HCT116 (cell line): ENCODE results near the gene TBC1D30. TPM values are rescaled to one million over a fixed set of nuclear protein-coding genes. Genes with fewer than 3 reads are reported as not detected.
A peak's percentile ranks its signal among the peaks of the same experiment; 100 is the strongest.
"Not testable (repeated sequence)": the region's sequence is repeated elsewhere in the genome, so short reads cannot be mapped to it uniquely, and the experiment has no call there.

Experiments used
- ATAC-seq: fragments of 200-7000 bp; cut with Tn5 transposase; 2 replicates; pipeline ENCODE4 v1.9.1; 2020; ENCODE audit warnings: mild to moderate bottlenecking, moderate library complexity
- BruUV-seq: library from RNA; stranded (reverse); fragments of 400-500 nt; replicated peaks from 2 replicates; lab custom pipeline; 2021; lab: Mats Ljungman, UMichigan
- CTCF ChIA-PET: fragments of 300-600 bp; sonication (Branson Sonifier 250); formaldehyde crosslinking; loops from one replicate; lab custom pipeline; 2021; ENCODE audit warnings: antibody characterized with exemption; lab: Charles Lee
- POLR2A ChIA-PET: fragments of 300-600, 350-600 bp; sonication (Branson Sonifier 250); formaldehyde crosslinking; loops from one replicate; lab custom pipeline; 2021; ENCODE audit warnings: antibody characterized with exemption; lab: Charles Lee
- RAD21 ChIA-PET, 2 experiments: fragments of 300-600 bp; sonication (Branson Sonifier 250); formaldehyde crosslinking; loops; one replicate each; lab custom pipeline; 2023; ENCODE audit warnings: low total read pairs in 2 of 2; ENCODE audit not compliant: uncharacterized antibody in 2 of 2, unreplicated experiment in 2 of 2, low non-redundant PET in 1 of 2; lab: Charles Lee
- DNase-seq: peaks from one replicate; pipeline ENCODE4 v3.0.0-alpha.2; 2010; ENCODE audit warnings: low read depth, low spot score
- H2AFZ ChIP-seq: fragments of 200-600 bp; shearing (Covaris generic), sonication (generic); 2 replicates; pipeline ENCODE4 v1.6.1; 2017; ENCODE audit warnings: low read depth, mixed run types, mixed read lengths, antibody characterized with exemption, low read length; ENCODE audit not compliant: poor library complexity, severe bottlenecking
- H3K27ac ChIP-seq: 2 replicates; pipeline ENCODE4 v1.5.1; 2012; ENCODE audit warnings: low read depth, low read length
- H3K27me3 ChIP-seq: fragments of 200-600 bp; sonication (generic); 2 replicates; pipeline ENCODE4 v1.6.1; 2016; ENCODE audit warnings: mixed run types, low read length, mixed read lengths; ENCODE audit not compliant: insufficient read depth
- H3K36me3 ChIP-seq, 2 experiments: fragments of 200-500 bp in 1 of 2; fragments of 200-600 bp in 1 of 2; sonication (Bioruptor generic) in 1 of 2; sonication (generic) in 1 of 2; 2 replicates each; pipeline versions ENCODE4 v1.5.1 to v1.6.1; 2014 to 2016; ENCODE audit warnings: low read length in 2 of 2, inconsistent platforms in 1 of 2, mixed read lengths in 1 of 2, mixed run types in 1 of 2; ENCODE audit not compliant: insufficient read depth in 2 of 2, control insufficient read depth in 1 of 2
- H3K4me1 ChIP-seq, 2 experiments: fragments of 200-600 bp in 1 of 2; sonication (generic) in 1 of 2; 2 replicates each; pipeline versions ENCODE4 v1.5.1 to v1.6.1; 2012 to 2017; ENCODE audit warnings: low read length in 2 of 2, inconsistent platforms in 1 of 2, mild to moderate bottlenecking in 1 of 2, mixed read lengths in 1 of 2, mixed run types in 1 of 2, moderate library complexity in 1 of 2; ENCODE audit not compliant: insufficient read depth in 2 of 2, control insufficient read depth in 1 of 2
- H3K4me2 ChIP-seq: fragments of 200-600 bp; sonication (generic); 2 replicates; pipeline ENCODE4 v1.6.1; 2017; ENCODE audit warnings: mixed run types, low read length, mixed read lengths
- H3K4me3 ChIP-seq, 2 experiments: fragments of 200-600 bp in 1 of 2; sonication (generic) in 1 of 2; replicated peaks in 1 of 2; 2 replicates each; pipeline ENCODE4 v1.5.1; 2011 to 2016; ENCODE audit warnings: low read length in 2 of 2, control low read depth in 1 of 2, low read depth in 1 of 2, mild to moderate bottlenecking in 1 of 2, mixed read lengths in 1 of 2, mixed run types in 1 of 2
- H3K79me2 ChIP-seq: fragments of 200-600 bp; sonication (generic); 2 replicates; pipeline ENCODE4 v1.6.1; 2017; ENCODE audit warnings: mild to moderate bottlenecking, mixed run types, low read length, moderate library complexity, mixed read lengths; ENCODE audit not compliant: insufficient read depth
- H3K9ac ChIP-seq: fragments of 200-600 bp; sonication (generic); 2 replicates; pipeline ENCODE4 v1.6.1; 2016; ENCODE audit warnings: low read length, mixed read lengths
- H3K9me2 ChIP-seq: fragments of 200-600 bp; sonication (generic), shearing (Covaris generic); 2 replicates; pipeline ENCODE4 v1.6.1; 2017; ENCODE audit warnings: mixed run types, mild to moderate bottlenecking, moderate library complexity; ENCODE audit not compliant: insufficient read depth
- H3K9me3 ChIP-seq, 2 experiments: fragments of 200-500 bp in 1 of 2; fragments of 200-600 bp in 1 of 2; sonication (Bioruptor generic) in 1 of 2; sonication (generic) in 1 of 2; 2 replicates each; pipeline ENCODE4 v1.6.1; 2014 to 2017; ENCODE audit warnings: low read length in 2 of 2, mixed read lengths in 2 of 2, inconsistent platforms in 1 of 2, low read depth in 1 of 2, mild to moderate bottlenecking in 1 of 2, mixed run types in 1 of 2, moderate library complexity in 1 of 2; ENCODE audit not compliant: control insufficient read depth in 1 of 2, insufficient read depth in 1 of 2
- H4K20me1 ChIP-seq: fragments of 200-600 bp; sonication (generic), shearing (Covaris generic); 2 replicates; pipeline ENCODE4 v1.6.1; 2017; ENCODE audit warnings: mixed run types, mild to moderate bottlenecking, moderate library complexity; ENCODE audit not compliant: insufficient read depth
- CBX3 ChIP-seq: IDR thresholded peaks from 2 replicates; pipeline ENCODE4 v1.6.1; 2012; ENCODE audit warnings: low read depth
- EGR1 ChIP-seq: IDR thresholded peaks from 2 replicates; pipeline ENCODE4 v1.6.1; 2012; ENCODE audit warnings: low read depth
- EZH2 ChIP-seq: fragments of 200-600 bp; sonication (generic); IDR thresholded peaks from 2 replicates; pipeline ENCODE4 v1.6.1; 2017; ENCODE audit warnings: antibody characterized with exemption, mixed run types
- EZH2phosphoT487 ChIP-seq: fragments of 200-600 bp; IDR thresholded peaks from 2 replicates; pipeline ENCODE4 v1.6.1; 2018; ENCODE audit warnings: antibody characterized with exemption, borderline replicate concordance
- FOSL1 ChIP-seq: IDR thresholded peaks from 2 replicates; pipeline ENCODE4 v1.6.1; 2012; ENCODE audit warnings: low read depth
- JUND ChIP-seq: IDR thresholded peaks from 2 replicates; pipeline ENCODE4 v1.6.1; 2012
- POLR2A ChIP-seq: IDR thresholded peaks from 2 replicates; pipeline ENCODE4 v1.7.0; 2011; ENCODE audit warnings: borderline replicate concordance; ENCODE audit not compliant: insufficient read depth, insufficient read length; ENCODE audit errors: extremely low read depth
- RAD21 ChIP-seq: IDR thresholded peaks from 2 replicates; pipeline ENCODE4 v1.6.1; 2012; ENCODE audit warnings: low read depth, mild to moderate bottlenecking
- YY1 ChIP-seq: IDR thresholded peaks from 2 replicates; pipeline ENCODE4 v1.6.1; 2011; ENCODE audit warnings: low read length, low read depth, moderate library complexity, mild to moderate bottlenecking; ENCODE audit not compliant: insufficient replicate concordance; ENCODE audit errors: extremely low read depth
- ZFX ChIP-seq: fragments of 450-650 bp; IDR thresholded peaks from 2 replicates; pipeline ENCODE4 v1.6.1; 2017
- intact Hi-C: fragments of 100-400 bp; cut with micrococcal nuclease; formaldehyde crosslinking; loops from 2 replicates; pipeline ENCODE4 v1.10.0; 2022
- total RNA-seq: library from RNA; stranded (reverse); gene quantifications from one replicate; pipeline ENCODE4 v1.2.1, GENCODE V29; 2021; ENCODE audit not compliant: unreplicated experiment
- TF ChIP-seq, protein P1 (sequence below), 3 experiments: fragments of 200-600 bp in 1 of 3; sonication (generic) in 1 of 3; IDR thresholded peaks in 2 of 3; conservative IDR thresholded peaks in 1 of 3; 2 replicates each; pipeline ENCODE4 v1.5.1; 2012 to 2017; ENCODE audit warnings: low read depth in 2 of 3, low read length in 2 of 3, antibody characterized with exemption in 1 of 3, borderline replicate concordance in 1 of 3, control low read depth in 1 of 3, mild to moderate bottlenecking in 1 of 3, mixed read lengths in 1 of 3, mixed run types in 1 of 3, moderate library complexity in 1 of 3; ENCODE audit not compliant: insufficient read depth in 1 of 3
- TF ChIP-seq, protein P2 (sequence below): IDR thresholded peaks from 2 replicates; pipeline ENCODE4 v1.6.1; 2011; ENCODE audit warnings: mild to moderate bottlenecking, low read length, moderate library complexity; ENCODE audit not compliant: insufficient replicate concordance; ENCODE audit errors: extremely low read depth
- TF ChIP-seq, protein P3 (sequence below): IDR thresholded peaks from 2 replicates; pipeline ENCODE4 v1.6.1; 2012

The TBC1D30 gene
- total RNA-seq, 1 experiment from 2014 or later = 24.1 TPM

GRCh38 chr12:64775147-64775736, 49.2 kb upstream of the TBC1D30 start:
- H3K9ac ChIP-seq, H3K4me2 ChIP-seq, H3K36me3 ChIP-seq, H2AFZ ChIP-seq, intact Hi-C loops, H3K27me3 ChIP-seq, H3K79me2 ChIP-seq, RAD21 ChIA-PET, ATAC-seq, BruUV-seq, POLR2A ChIA-PET, H3K9me2 ChIP-seq, H3K27ac ChIP-seq: not testable (repeated sequence)
- peak; percentile 18; the same call in 1 of the 2 replicates for TF ChIP-seq CBX3
- TF ChIP-seq, all 23 proteins: peak for 1; not testable (repeated sequence) for 22
- H3K4me1 ChIP-seq, H3K9me3 ChIP-seq, CTCF ChIA-PET, DNase-seq, H3K4me3 ChIP-seq, H4K20me1 ChIP-seq: not testable (repeated sequence)

DNA sequence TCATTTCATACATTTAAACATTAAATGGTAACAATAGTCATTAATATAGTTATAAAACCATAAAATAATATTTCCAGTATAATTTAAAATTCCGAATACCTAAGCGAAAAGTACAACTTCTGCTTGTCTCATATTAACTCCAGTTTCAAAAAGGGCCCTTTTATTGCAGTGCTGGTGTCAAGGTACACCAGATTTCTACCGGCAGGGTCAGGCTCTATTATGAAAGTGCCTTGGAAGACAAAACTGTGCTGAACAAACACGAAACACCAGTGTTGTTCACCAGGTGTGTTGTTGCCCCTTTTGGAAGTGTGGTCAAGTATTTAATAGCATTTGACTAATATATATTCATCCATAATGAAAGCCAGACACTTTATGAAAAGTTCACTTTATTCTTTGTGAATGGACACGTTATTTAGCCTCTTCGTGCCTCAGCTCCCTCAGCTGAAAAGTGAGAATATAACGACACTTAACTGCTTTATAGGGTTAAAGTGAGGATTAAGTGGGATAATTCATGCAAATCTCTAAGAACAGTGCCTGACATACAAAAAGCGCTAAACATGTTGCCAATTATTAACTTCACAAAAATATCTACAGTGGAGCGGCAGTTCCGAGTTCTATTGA, 45.0 kb upstream of the TBC1D30 start:
- H3K27ac ChIP-seq = no peak overlapping the region; the same call in 1 of the 2 replicates
- TF ChIP-seq JUND = no peak
- no peak for TF ChIP-seq FOSL1
- TF ChIP-seq, protein P1, sequence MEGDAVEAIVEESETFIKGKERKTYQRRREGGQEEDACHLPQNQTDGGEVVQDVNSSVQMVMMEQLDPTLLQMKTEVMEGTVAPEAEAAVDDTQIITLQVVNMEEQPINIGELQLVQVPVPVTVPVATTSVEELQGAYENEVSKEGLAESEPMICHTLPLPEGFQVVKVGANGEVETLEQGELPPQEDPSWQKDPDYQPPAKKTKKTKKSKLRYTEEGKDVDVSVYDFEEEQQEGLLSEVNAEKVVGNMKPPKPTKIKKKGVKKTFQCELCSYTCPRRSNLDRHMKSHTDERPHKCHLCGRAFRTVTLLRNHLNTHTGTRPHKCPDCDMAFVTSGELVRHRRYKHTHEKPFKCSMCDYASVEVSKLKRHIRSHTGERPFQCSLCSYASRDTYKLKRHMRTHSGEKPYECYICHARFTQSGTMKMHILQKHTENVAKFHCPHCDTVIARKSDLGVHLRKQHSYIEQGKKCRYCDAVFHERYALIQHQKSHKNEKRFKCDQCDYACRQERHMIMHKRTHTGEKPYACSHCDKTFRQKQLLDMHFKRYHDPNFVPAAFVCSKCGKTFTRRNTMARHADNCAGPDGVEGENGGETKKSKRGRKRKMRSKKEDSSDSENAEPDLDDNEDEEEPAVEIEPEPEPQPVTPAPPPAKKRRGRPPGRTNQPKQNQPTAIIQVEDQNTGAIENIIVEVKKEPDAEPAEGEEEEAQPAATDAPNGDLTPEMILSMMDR (IDR thresholded peaks at IDR 0.05 in 2 of 3, conservative IDR thresholded peaks at IDR 0.05 in 1 of 3; ENCODE audit: borderline replicate concordance in 1 of 3, insufficient read depth in 1 of 3, low read depth in 2 of 3, low read length in 2 of 3) = no peak
- no peak for TF ChIP-seq POLR2A
- TF ChIP-seq, protein P2, sequence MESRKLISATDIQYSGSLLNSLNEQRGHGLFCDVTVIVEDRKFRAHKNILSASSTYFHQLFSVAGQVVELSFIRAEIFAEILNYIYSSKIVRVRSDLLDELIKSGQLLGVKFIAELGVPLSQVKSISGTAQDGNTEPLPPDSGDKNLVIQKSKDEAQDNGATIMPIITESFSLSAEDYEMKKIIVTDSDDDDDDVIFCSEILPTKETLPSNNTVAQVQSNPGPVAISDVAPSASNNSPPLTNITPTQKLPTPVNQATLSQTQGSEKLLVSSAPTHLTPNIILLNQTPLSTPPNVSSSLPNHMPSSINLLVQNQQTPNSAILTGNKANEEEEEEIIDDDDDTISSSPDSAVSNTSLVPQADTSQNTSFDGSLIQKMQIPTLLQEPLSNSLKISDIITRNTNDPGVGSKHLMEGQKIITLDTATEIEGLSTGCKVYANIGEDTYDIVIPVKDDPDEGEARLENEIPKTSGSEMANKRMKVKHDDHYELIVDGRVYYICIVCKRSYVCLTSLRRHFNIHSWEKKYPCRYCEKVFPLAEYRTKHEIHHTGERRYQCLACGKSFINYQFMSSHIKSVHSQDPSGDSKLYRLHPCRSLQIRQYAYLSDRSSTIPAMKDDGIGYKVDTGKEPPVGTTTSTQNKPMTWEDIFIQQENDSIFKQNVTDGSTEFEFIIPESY = no peak
- TF ChIP-seq ZFX = no peak
- TF ChIP-seq, protein P3, sequence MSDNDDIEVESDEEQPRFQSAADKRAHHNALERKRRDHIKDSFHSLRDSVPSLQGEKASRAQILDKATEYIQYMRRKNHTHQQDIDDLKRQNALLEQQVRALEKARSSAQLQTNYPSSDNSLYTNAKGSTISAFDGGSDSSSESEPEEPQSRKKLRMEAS = no peak
- TF ChIP-seq CBX3 = no peak
- no peak for TF ChIP-seq EZH2
- no peak for TF ChIP-seq EZH2phosphoT487
- TF ChIP-seq RAD21 = no peak
- TF ChIP-seq EGR1 = no peak
- no peak for TF ChIP-seq YY1

More for the DNA sequence above, 45.0 kb upstream of the TBC1D30 start:
- H3K4me3 ChIP-seq = peak overlapping the region in 1 of 2 experiments; percentile 78; a peak in 2 of 4 replicates
- no peaks in the 10 kb centered on the region for H4K20me1 ChIP-seq
- TSS peak; percentile 69 for BruUV-seq
- ATAC-seq (no peak), DNase-seq (no peak)
- no peaks in the 10 kb centered on the region for H3K27me3 ChIP-seq
- peak overlapping the region; percentile 93 for H2AFZ ChIP-seq
- no peaks in the 10 kb centered on the region for H3K9me2 ChIP-seq
- peak overlapping the region; percentile 72 for H3K4me2 ChIP-seq
- no peaks in the 10 kb centered on the region for H3K36me3 ChIP-seq
- no peaks in the 10 kb centered on the region for H3K9me3 ChIP-seq
- H3K9ac ChIP-seq = peak overlapping the region; percentile 74
- ChIA-PET CTCF (interaction anchor here (4.3 kb wide), 1 partner anchor 22 kb away, joined by 23 read pairs; no protein-coding TSS in a partner anchor), POLR2A (interaction anchor here (1.3 to 1.4 kb wide), 2 partner anchors 16 to 22 kb away, joined by 4 to 5 read pairs; no protein-coding TSS in a partner anchor), RAD21 (no interaction called here)
- intact Hi-C loops = no loop called here
- peaks cover 37% of the 10 kb centered on the region for H3K79me2 ChIP-seq
- peaks cover 12 to 20% of the 10 kb centered on the region in 2 experiments for H3K4me1 ChIP-seq
